IMR-90 (cell line): Measurements from ENCODE around the gene ACTMAP. TPM values are rescaled to one million over a fixed set of nuclear protein-coding genes. Genes with fewer than 3 reads are reported as not detected.
A peak's percentile ranks its signal among the peaks of the same experiment; 100 is the strongest.

Experiments
- ATAC-seq: fragments of 200-7000 bp; cut with Tn5 transposase; 2 replicates; pipeline ENCODE4 v1.9.1; 2020; ENCODE audit warnings: low read depth, mild to moderate bottlenecking, moderate library complexity
- BruUV-seq: library from RNA; stranded (reverse); fragments of 400-500 nt; replicated peaks from 2 replicates; lab custom pipeline; 2021; lab: Mats Ljungman, UMichigan
- CTCF ChIA-PET: fragments of 300-600 bp; formaldehyde crosslinking; extraction: SDS; loops from one replicate; lab custom pipeline; 2021; ENCODE audit warnings: antibody characterized with exemption; lab: Yijun Ruan, JAX
- POLR2A ChIA-PET: fragments of 300-600 bp; sonication (Branson Sonifier 250); formaldehyde crosslinking; loops from one replicate; lab custom pipeline; 2022; ENCODE audit warnings: antibody characterized with exemption; ENCODE audit not compliant: unreplicated experiment; lab: Charles Lee
- DNase-seq: peaks from one replicate; pipeline ENCODE4 v3.0.0; 2013
- H2AFZ ChIP-seq: replicated peaks from 2 replicates; pipeline ENCODE3; 2013; ENCODE audit warnings: low read length, mild to moderate bottlenecking; ENCODE audit not compliant: poor library complexity
- H2AK5ac ChIP-seq: 2 replicates; pipeline ENCODE4 v1.6.1; 2013; ENCODE audit warnings: low read depth, low read length, inconsistent platforms
- H2AK9ac ChIP-seq: replicated peaks from 2 replicates; pipeline ENCODE3; 2013; ENCODE audit warnings: mild to moderate bottlenecking, low read depth, low read length, moderate library complexity; ENCODE audit not compliant: poor library complexity
- H2BK120ac ChIP-seq: 2 replicates; pipeline ENCODE4 v1.6.1; 2013; ENCODE audit warnings: low read depth, low read length, inconsistent platforms
- H2BK15ac ChIP-seq: 3 replicates; pipeline ENCODE4 v1.6.1; 2013; ENCODE audit warnings: low read depth, low read length, inconsistent platforms
- H2BK20ac ChIP-seq: 2 replicates; pipeline ENCODE4 v1.6.1; 2013; ENCODE audit warnings: low read depth, mild to moderate bottlenecking, inconsistent platforms, low read length, moderate library complexity
- H2BK5ac ChIP-seq: 2 replicates; pipeline ENCODE4 v1.6.1; 2013; ENCODE audit warnings: mild to moderate bottlenecking, low read depth, low read length, inconsistent platforms; ENCODE audit not compliant: poor library complexity, severe bottlenecking
- H3K14ac ChIP-seq: replicated peaks from 2 replicates; pipeline ENCODE4 v1.6.1; 2013; ENCODE audit warnings: low read depth, low read length, inconsistent platforms
- H3K18ac ChIP-seq: 2 replicates; pipeline ENCODE4 v1.6.1; 2013; ENCODE audit warnings: low read depth, low read length, control low read depth
- H3K23ac ChIP-seq: 2 replicates; pipeline ENCODE4 v1.6.1; 2013; ENCODE audit warnings: low read depth, low read length, inconsistent platforms
- H3K27ac ChIP-seq: 2 replicates; pipeline ENCODE4 v1.5.1; 2013; ENCODE audit warnings: mild to moderate bottlenecking, control low read depth, low read length; ENCODE audit not compliant: insufficient read depth
- H3K27me3 ChIP-seq: 2 replicates; pipeline ENCODE4 v1.6.1; 2013; ENCODE audit warnings: low read length; ENCODE audit not compliant: control insufficient read depth, insufficient read depth
- H3K36me3 ChIP-seq: 2 replicates; pipeline ENCODE4 v1.6.1; 2013; ENCODE audit warnings: low read length, mixed read lengths; ENCODE audit not compliant: control insufficient read depth, insufficient read depth
- H3K4ac ChIP-seq: 2 replicates; pipeline ENCODE4 v1.6.1; 2013; ENCODE audit warnings: low read depth, low read length, inconsistent platforms
- H3K4me1 ChIP-seq: 2 replicates; pipeline ENCODE4 v1.6.1; 2013; ENCODE audit warnings: low read length, mixed read lengths; ENCODE audit not compliant: control insufficient read depth, insufficient read depth
- H3K4me2 ChIP-seq: 2 replicates; pipeline ENCODE4 v1.6.1; 2013; ENCODE audit warnings: low read depth, mild to moderate bottlenecking, control low read depth, low read length, moderate library complexity
- H3K4me3 ChIP-seq: 2 replicates; pipeline ENCODE4 v1.5.1; 2013; ENCODE audit warnings: low read depth, mild to moderate bottlenecking, control low read depth, low read length, moderate library complexity; ENCODE audit not compliant: insufficient read depth
- H3K56ac ChIP-seq: 2 replicates; pipeline ENCODE4 v1.6.1; 2013; ENCODE audit warnings: low read length, inconsistent platforms; ENCODE audit not compliant: insufficient read depth; ENCODE audit errors: extremely low read depth
- H3K79me1 ChIP-seq, 2 experiments: 2 replicates each; pipeline ENCODE4 v1.6.1; 2013; ENCODE audit warnings: low read length in 2 of 2, inconsistent platforms in 1 of 2, low read depth in 1 of 2
- H3K9ac ChIP-seq: 2 replicates; pipeline ENCODE4 v1.6.1; 2013; ENCODE audit warnings: low read depth, low read length, control low read depth
- H3K9me1 ChIP-seq: 2 replicates; pipeline ENCODE4 v1.6.1; 2013; ENCODE audit warnings: low read length, inconsistent platforms; ENCODE audit not compliant: insufficient read depth
- H3K9me3 ChIP-seq: 2 replicates; pipeline ENCODE4 v1.6.1; 2013; ENCODE audit warnings: low read length; ENCODE audit not compliant: control insufficient read depth, insufficient read depth
- H4K20me1 ChIP-seq: 2 replicates; pipeline ENCODE4 v1.6.1; 2013; ENCODE audit warnings: low read length, inconsistent platforms; ENCODE audit not compliant: insufficient read depth
- H4K5ac ChIP-seq: 2 replicates; pipeline ENCODE4 v1.6.1; 2013; ENCODE audit warnings: mild to moderate bottlenecking, low read depth, low read length, control low read depth
- H4K8ac ChIP-seq, 2 experiments: 2 replicates each; pipeline ENCODE4 v1.6.1; 2013; ENCODE audit warnings: low read depth in 2 of 2, low read length in 2 of 2, control low read depth in 1 of 2, inconsistent platforms in 1 of 2
- H4K91ac ChIP-seq: 2 replicates; pipeline ENCODE4 v1.6.1; 2013; ENCODE audit warnings: low read depth, low read length, inconsistent platforms; ENCODE audit not compliant: insufficient read depth
- BHLHE40 ChIP-seq: fragments of 150-350 bp; IDR thresholded peaks from 2 replicates; pipeline ENCODE4 v1.6.1; 2016; ENCODE audit warnings: mild to moderate bottlenecking, low read depth, low read length
- CEBPB ChIP-seq: IDR thresholded peaks from 2 replicates; pipeline ENCODE4 v1.6.1; 2012; ENCODE audit warnings: low read depth, low read length, improper control_type of control experiment
- CHD1 ChIP-seq: IDR thresholded peaks from 2 replicates; pipeline ENCODE4 v1.6.1; 2012; ENCODE audit warnings: low read depth, low read length, improper control_type of control experiment
- FOS ChIP-seq: fragments of 150-350 bp; IDR thresholded peaks from 2 replicates; pipeline ENCODE4 v1.6.1; 2016; ENCODE audit warnings: low read depth, low read length
- MAFK ChIP-seq: IDR thresholded peaks from 2 replicates; pipeline ENCODE4 v1.6.1; 2012; ENCODE audit warnings: low read depth, low read length, improper control_type of control experiment
- MXI1 ChIP-seq: IDR thresholded peaks from 2 replicates; pipeline ENCODE4 v1.6.1; 2012; ENCODE audit warnings: low read depth, mild to moderate bottlenecking, low read length, moderate library complexity, borderline replicate concordance
- NFE2L2 ChIP-seq: fragments of 150-350 bp; IDR thresholded peaks from 2 replicates; pipeline ENCODE4 v1.6.1; 2016; ENCODE audit warnings: low read depth, mild to moderate bottlenecking, low read length
- POLR2A ChIP-seq: IDR thresholded peaks from 2 replicates; pipeline ENCODE4 v1.6.1; 2012; ENCODE audit warnings: mild to moderate bottlenecking, low read depth, low read length
- RAD21 ChIP-seq: IDR thresholded peaks from 2 replicates; pipeline ENCODE4 v1.6.1; 2012; ENCODE audit warnings: low read length, improper control_type of control experiment
- RCOR1 ChIP-seq: IDR thresholded peaks from 2 replicates; pipeline ENCODE4 v1.6.1; 2012; ENCODE audit warnings: mild to moderate bottlenecking, low read length, improper control_type of control experiment; ENCODE audit not compliant: insufficient replicate concordance
- RFX5 ChIP-seq: IDR thresholded peaks from 2 replicates; pipeline ENCODE4 v1.8.0; 2012; ENCODE audit warnings: low read depth, mild to moderate bottlenecking, low read length, moderate library complexity
- SMC3 ChIP-seq: fragments of 150-350 bp; IDR thresholded peaks from 2 replicates; pipeline ENCODE4 v1.6.1; 2016; ENCODE audit warnings: low read depth, mild to moderate bottlenecking, antibody characterized with exemption, low read length, moderate library complexity
- WGBS, 2 experiments: methylation state at CpG; one replicate each; pipeline versions ENCODE4 v1.1.5 to v1.1.7; 2013; ENCODE audit warnings: missing lambda C conversion rate in 2 of 2; ENCODE audit not compliant: insufficient read length in 1 of 2; ENCODE audit errors: extremely low coverage in 2 of 2; 5-methylcytosine and 5-hydroxymethylcytosine counted together
- dilution Hi-C: fragments of 300-500 bp; cut with HindIII; formaldehyde crosslinking; loops from one replicate; pipeline ENCODE4 v1.14.3; 2018; ENCODE audit warnings: low sequenced_read_pairs; ENCODE audit not compliant: unreplicated experiment
- in situ Hi-C: fragments of 300-500 bp; cut with MboI; formaldehyde crosslinking; loops from 3 replicates; pipeline ENCODE4 v1.14.3; 2019; ENCODE audit warnings: low sequenced_read_pairs, inconsistent platforms, mixed read lengths
- intact Hi-C: fragments of 100-400 bp; cut with micrococcal nuclease; formaldehyde crosslinking; loops from 2 replicates; pipeline ENCODE4 v1.10.0; 2022
- polyA plus RNA-seq, 3 experiments: library from polyadenylated mRNA; depleted of rRNA; stranded (reverse); fragments of >200 nt; gene quantifications; 2 replicates each; pipeline ENCODE4 v1.2.3, GENCODE V29; 2012; ENCODE audit warnings: low replicate concordance in 1 of 3
- total RNA-seq: library from RNA; depleted of rRNA; stranded (reverse); fragments of >200 nt; gene quantifications from 2 replicates; pipeline ENCODE4 v1.2.3, GENCODE V29; 2012
- TF ChIP-seq, protein P1 (sequence below): fragments of 150-350 bp; IDR thresholded peaks from 2 replicates; pipeline ENCODE4 v1.6.1; 2016; ENCODE audit warnings: low read depth, mild to moderate bottlenecking, low read length, moderate library complexity, borderline replicate concordance
- TF ChIP-seq, protein P2 (sequence below): fragments of 150-350 bp; IDR thresholded peaks from 2 replicates; pipeline ENCODE4 v1.6.1; 2017; ENCODE audit warnings: mild to moderate bottlenecking, antibody characterized with exemption, low read length, low read depth

The ACTMAP gene
- total and polyA plus RNA-seq, 2 of the 4 experiments (the other 2 are of a cell fraction): 0.54 to 5.4 TPM

DNA sequence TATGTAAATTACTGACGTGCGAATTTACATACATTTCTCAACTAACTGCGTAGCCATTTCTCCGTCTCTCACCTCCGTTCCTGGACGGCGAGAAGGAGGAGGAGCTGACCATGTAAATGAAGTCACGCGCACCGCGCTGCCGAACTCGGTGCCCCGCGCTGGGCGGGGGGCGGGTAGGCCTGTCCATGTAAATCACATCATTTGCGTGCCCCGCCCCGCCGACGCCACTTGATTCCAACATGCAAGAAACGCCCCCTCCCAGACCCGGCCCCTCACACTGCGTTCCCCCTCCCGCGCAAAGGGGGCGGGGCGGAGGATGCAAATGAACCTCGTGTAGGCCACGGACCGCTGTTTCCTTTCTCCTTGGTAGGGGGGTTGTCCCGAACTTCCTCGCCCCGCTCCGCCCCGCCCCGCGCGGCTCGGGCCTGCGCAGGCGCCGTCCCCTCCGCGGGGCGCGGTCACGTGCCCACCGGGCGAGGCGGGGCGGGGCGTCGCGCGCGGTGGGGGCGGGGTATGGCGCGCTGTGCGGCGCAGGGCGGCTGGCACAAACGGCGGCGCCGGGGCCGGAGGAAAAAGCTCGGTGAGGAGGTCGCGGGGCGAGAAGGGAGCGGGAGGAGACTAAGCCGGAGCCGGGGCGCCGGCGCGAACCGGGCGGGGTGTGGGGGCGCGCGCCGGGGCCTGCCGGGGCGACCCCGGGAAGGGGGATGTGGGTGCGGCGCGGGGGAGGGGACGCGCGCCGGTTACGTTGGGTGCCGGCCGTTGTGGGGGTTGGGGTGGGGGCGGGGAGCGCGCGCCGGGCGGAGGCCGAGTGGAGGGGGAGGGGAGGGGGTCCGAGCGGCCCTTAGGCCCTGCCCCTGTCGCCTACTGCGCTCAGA, 48.6 kb upstream of the ACTMAP start, which contains the start of gene EGLN2:
Gene EGLN2, plus strand, starts transcription at position 509 of the 875 bp plus-strand sequence. CDS start 1,382 bp downstream, outside the sequence.
- POLR2A ChIA-PET: interaction anchor here (0.6 to 1.0 kb wide), 2 partner anchors 21 to 44 kb away, joined by 6 to 8 read pairs; partner anchors contain the start of gene RAB4B
- peak within 1 kb of the TSS; percentile 96 for H3K9ac ChIP-seq
- no peak within 1 kb of the TSS for H2BK20ac ChIP-seq
- DNase-seq: peak; percentile 99
- H2AK5ac ChIP-seq: peak within 1 kb of the TSS; percentile 75
- peak; percentile 95 for ATAC-seq
- peak within 1 kb of the TSS; percentile 27 for H2BK120ac ChIP-seq
- H3K18ac ChIP-seq: peak within 1 kb of the TSS; percentile 81
- no peaks in the 10 kb centered on the region for H3K27me3 ChIP-seq
- peak within 1 kb of the TSS; percentile 96 for H3K4me3 ChIP-seq
- CTCF ChIA-PET: interaction anchor here (0.5 to 1.1 kb wide), 6 partner anchors 8 to 788 kb away, joined by 3 to 4 read pairs (median 3); partner anchors contain the start of genes ACTMAP, B9D2 and SNRPA
- H3K9me1 ChIP-seq: peaks cover 27% of the 10 kb centered on the region
- BruUV-seq: no TSS peak
- H3K23ac ChIP-seq: peak within 1 kb of the TSS; percentile 72
- H3K4me2 ChIP-seq: peak within 1 kb of the TSS; percentile 85
- peak within 1 kb of the TSS; percentile 99 for H2AK9ac ChIP-seq
- peak within 1 kb of the TSS; percentile 95 for H3K27ac ChIP-seq
- peak within 1 kb of the TSS; percentile 89 for H3K14ac ChIP-seq
- H4K20me1 ChIP-seq: peaks cover 42% of the 10 kb centered on the region
- H2BK5ac ChIP-seq: peak within 1 kb of the TSS; percentile 82
- intact Hi-C loops (loop anchor here (5.0 kb wide), 2 partner anchors 47 to 82 kb away; partner anchors contain the start of genes ACTMAP, COQ8B, ITPKC and SNRPA), in situ Hi-C loops (no loop called here), dilution Hi-C loops (no loop called here)
- H2BK15ac ChIP-seq: peak within 1 kb of the TSS; percentile 30; the same call in 1 of the 3 replicates
- H4K91ac ChIP-seq: peak within 1 kb of the TSS; percentile 50
- peaks cover 4 to 51% of the 10 kb centered on the region in 2 experiments; a peak in 3 of 4 replicates for H3K79me1 ChIP-seq
- H3K36me3 ChIP-seq: peaks cover 30% of the 10 kb centered on the region
- H4K5ac ChIP-seq: peak within 1 kb of the TSS; percentile 39
- peak within 1 kb of the TSS; percentile 67 to 71 for H4K8ac ChIP-seq
- peaks cover 30% of the 10 kb centered on the region for H3K4me1 ChIP-seq
- H2AFZ ChIP-seq: peak within 1 kb of the TSS; percentile 88
- H3K56ac ChIP-seq: peak within 1 kb of the TSS; percentile 78
- 0% methylated on average over 17 of the region's 110 CpGs; no CpG with 5 or more reads in 1 of the 2 experiments for WGBS, 2 experiments
- peak within 1 kb of the TSS; percentile 63 for H3K4ac ChIP-seq
- H3K9me3 ChIP-seq: no peaks in the 10 kb centered on the region
- no peak for TF ChIP-seq MAFK
- TF ChIP-seq, protein P1, sequence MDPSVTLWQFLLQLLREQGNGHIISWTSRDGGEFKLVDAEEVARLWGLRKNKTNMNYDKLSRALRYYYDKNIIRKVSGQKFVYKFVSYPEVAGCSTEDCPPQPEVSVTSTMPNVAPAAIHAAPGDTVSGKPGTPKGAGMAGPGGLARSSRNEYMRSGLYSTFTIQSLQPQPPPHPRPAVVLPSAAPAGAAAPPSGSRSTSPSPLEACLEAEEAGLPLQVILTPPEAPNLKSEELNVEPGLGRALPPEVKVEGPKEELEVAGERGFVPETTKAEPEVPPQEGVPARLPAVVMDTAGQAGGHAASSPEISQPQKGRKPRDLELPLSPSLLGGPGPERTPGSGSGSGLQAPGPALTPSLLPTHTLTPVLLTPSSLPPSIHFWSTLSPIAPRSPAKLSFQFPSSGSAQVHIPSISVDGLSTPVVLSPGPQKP: no peak
- no peak for TF ChIP-seq CEBPB
- no peak for TF ChIP-seq RAD21
- peak; percentile 90 for TF ChIP-seq BHLHE40
- TF ChIP-seq CHD1: 0 out of 2 replicates have a peak, but pooled peaks have one; percentile 65
- TF ChIP-seq MXI1: peak; percentile 76
- TF ChIP-seq, protein P2, sequence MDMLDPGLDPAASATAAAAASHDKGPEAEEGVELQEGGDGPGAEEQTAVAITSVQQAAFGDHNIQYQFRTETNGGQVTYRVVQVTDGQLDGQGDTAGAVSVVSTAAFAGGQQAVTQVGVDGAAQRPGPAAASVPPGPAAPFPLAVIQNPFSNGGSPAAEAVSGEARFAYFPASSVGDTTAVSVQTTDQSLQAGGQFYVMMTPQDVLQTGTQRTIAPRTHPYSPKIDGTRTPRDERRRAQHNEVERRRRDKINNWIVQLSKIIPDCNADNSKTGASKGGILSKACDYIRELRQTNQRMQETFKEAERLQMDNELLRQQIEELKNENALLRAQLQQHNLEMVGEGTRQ: peak; percentile 95
- no peak for TF ChIP-seq RCOR1
- TF ChIP-seq SMC3: no peak
- no peak for TF ChIP-seq NFE2L2
- TF ChIP-seq FOS: 0 out of 2 replicates have a peak, but pooled peaks have one; percentile 9
- no peak for TF ChIP-seq RFX5
- peak; percentile 67 for TF ChIP-seq POLR2A
